Endothelial cell of umbilical vein (primary cell): Measurements from ENCODE around the gene FBXL14. TPM values are rescaled to one million over a fixed set of nuclear protein-coding genes. Genes with fewer than 3 reads are reported as not detected.

Source experiments
- BruUV-seq: library from RNA; stranded (reverse); fragments of 400-500 nt; replicated peaks from 2 replicates; lab custom pipeline; 2021; lab: Mats Ljungman, UMichigan
- CTCF ChIA-PET: fragments of 300-600, 350-600 bp; sonication (Branson Sonifier 250); formaldehyde crosslinking; loops from one replicate; lab custom pipeline; 2021; ENCODE audit warnings: antibody characterized with exemption, inconsistent platforms; lab: Charles Lee
- POLR2A ChIA-PET: fragments of 300-600, 350-600 bp; sonication (Branson Sonifier 250); formaldehyde crosslinking; loops from one replicate; lab custom pipeline; 2021; ENCODE audit warnings: antibody characterized with exemption, inconsistent platforms; lab: Charles Lee
- DNase-seq: peaks from one replicate; pipeline ENCODE4 v3.0.0-alpha.2; 2011; ENCODE audit warnings: low read depth, low spot score
- FAIRE-seq: peaks from 2 replicates; lab custom pipeline; 2011; peaks lifted over from hg19 to GRCh38; lab: Jason Lieb, UNC
- H2AFZ ChIP-seq: 2 replicates; pipeline ENCODE4 v1.6.0; 2012; ENCODE audit warnings: low read depth, low read length, control low read depth, inconsistent platforms
- H3K27ac ChIP-seq: 2 replicates; pipeline ENCODE4 v1.5.1; 2011; ENCODE audit warnings: low read depth, mild to moderate bottlenecking, control low read depth, low read length, moderate library complexity; ENCODE audit not compliant: insufficient read depth
- H3K27me3 ChIP-seq, 2 experiments: 2 replicates each; pipeline versions ENCODE4 v1.6.0 to v1.6.1; 2011; ENCODE audit warnings: low read length in 2 of 2, mixed read lengths in 1 of 2; ENCODE audit not compliant: control insufficient read depth in 2 of 2, insufficient read depth in 2 of 2
- H3K36me3 ChIP-seq, 2 experiments: 2 replicates in 1 of 2; 3 replicates in 1 of 2; pipeline ENCODE4 v1.5.1; 2011; ENCODE audit warnings: low read length in 2 of 2, mild to moderate bottlenecking in 1 of 2, moderate library complexity in 1 of 2; ENCODE audit not compliant: control insufficient read depth in 2 of 2, insufficient read depth in 2 of 2; ENCODE audit errors: extremely low read depth in 1 of 2
- H3K4me1 ChIP-seq: 3 replicates; pipeline ENCODE4 v1.5.1; 2011; ENCODE audit warnings: mild to moderate bottlenecking, low read length; ENCODE audit not compliant: control insufficient read depth, insufficient read depth; ENCODE audit errors: extremely low read depth
- H3K4me2 ChIP-seq: 2 replicates; pipeline ENCODE4 v1.6.1; 2011; ENCODE audit warnings: low read length, control low read depth, mixed read lengths; ENCODE audit not compliant: insufficient read depth
- H3K4me3 ChIP-seq, 3 experiments: fragments of 200-600 bp in 1 of 3; sonication (generic), shearing (Covaris generic) in 1 of 3; replicated peaks in 1 of 3; 2 replicates each; pipeline ENCODE4 v1.5.1; 2011 to 2016; ENCODE audit warnings: control low read depth in 3 of 3, low read length in 3 of 3, mild to moderate bottlenecking in 2 of 3, inconsistent platforms in 1 of 3, low read depth in 1 of 3, moderate library complexity in 1 of 3; ENCODE audit not compliant: insufficient read depth in 1 of 3
- H3K79me2 ChIP-seq: 2 replicates; pipeline ENCODE4 v1.6.0; 2012; ENCODE audit warnings: low read length, inconsistent platforms; ENCODE audit not compliant: control insufficient read depth, insufficient read depth
- H3K9ac ChIP-seq: replicated peaks from 2 replicates; pipeline ENCODE3; 2011; ENCODE audit warnings: low read length, control low read depth; ENCODE audit not compliant: insufficient read depth; ENCODE audit errors: extremely low read depth
- H3K9me1 ChIP-seq: replicated peaks from 3 replicates; pipeline ENCODE4 v1.6.0; 2011; ENCODE audit warnings: mild to moderate bottlenecking, low read length; ENCODE audit not compliant: control insufficient read depth, insufficient read depth; ENCODE audit errors: extremely low read depth
- H3K9me3 ChIP-seq: replicated peaks from 2 replicates; pipeline ENCODE4 v1.5.1; 2012; ENCODE audit warnings: low read length, inconsistent platforms; ENCODE audit not compliant: control insufficient read depth, insufficient read depth
- H4K20me1 ChIP-seq: replicated peaks from 2 replicates; pipeline ENCODE3; 2011; ENCODE audit warnings: mild to moderate bottlenecking, low read length; ENCODE audit not compliant: control insufficient read depth, insufficient read depth; ENCODE audit errors: extremely low read depth
- EZH2 ChIP-seq: IDR thresholded peaks from 2 replicates; pipeline ENCODE4 v1.6.1; 2012; ENCODE audit warnings: borderline replicate concordance, low read depth, mild to moderate bottlenecking, moderate library complexity, low read length, inconsistent platforms; ENCODE audit not compliant: severe bottlenecking
- FOS ChIP-seq: IDR thresholded peaks from 2 replicates; pipeline ENCODE4 v1.6.1; 2011; ENCODE audit warnings: mild to moderate bottlenecking, low read length, moderate library complexity, borderline replicate concordance; ENCODE audit not compliant: insufficient read depth
- GATA2 ChIP-seq: IDR thresholded peaks from 2 replicates; pipeline ENCODE4 v1.7.0; 2011; ENCODE audit warnings: low read depth, mild to moderate bottlenecking, moderate library complexity, mixed read lengths, low read length; ENCODE audit not compliant: insufficient read length, insufficient read depth
- JUN ChIP-seq: IDR thresholded peaks from 2 replicates; pipeline ENCODE4 v1.6.1; 2011; ENCODE audit warnings: borderline replicate concordance, low read depth; ENCODE audit not compliant: insufficient read length, insufficient read depth
- MYC ChIP-seq: IDR thresholded peaks from one replicate; pipeline ENCODE4 v1.6.1; 2011; ENCODE audit warnings: mild to moderate bottlenecking, low read depth, low read length
- POLR2A ChIP-seq: IDR thresholded peaks from 2 replicates; pipeline ENCODE4 v1.6.1; 2012; ENCODE audit warnings: low read depth, mild to moderate bottlenecking, control low read depth, low read length
- POLR2AphosphoS5 ChIP-seq: IDR thresholded peaks from 2 replicates; pipeline ENCODE4 v1.6.1; 2012; ENCODE audit warnings: low read depth, mild to moderate bottlenecking, control low read depth, low read length, moderate library complexity; ENCODE audit not compliant: insufficient read depth
- dilution Hi-C: fragments of 300-500 bp; cut with MboI; formaldehyde crosslinking; loops from one replicate; pipeline ENCODE4 v1.15.0; 2019; ENCODE audit warnings: low sequenced_read_pairs; ENCODE audit not compliant: extremely low pct_ligation_motif_present
- intact Hi-C: fragments of 100-400 bp; cut with micrococcal nuclease; formaldehyde crosslinking; loops from one replicate; pipeline ENCODE4 v1.10.0; 2022
- polyA plus RNA-seq, 4 experiments: library from polyadenylated mRNA; depleted of rRNA in 3 of 4; stranded (reverse) in 3 of 4; unstranded in 1 of 4; fragments of >200 nt; gene quantifications; 2 replicates each; pipeline versions ENCODE4 v1.2.1 to v1.2.3, GENCODE V29; 2011 to 2012; ENCODE audit warnings: missing spikeins in 1 of 4
- total RNA-seq: library from RNA; stranded (reverse); gene quantifications from 2 replicates; pipeline ENCODE4 v1.2.3, GENCODE V29; 2021
- TF ChIP-seq, protein P1 (sequence below), 2 donors: IDR thresholded peaks; 1 replicate in 1 of 2; 2 replicates in 1 of 2; pipeline ENCODE4 v1.5.1; 2011; ENCODE audit warnings: low read length in 2 of 2, mild to moderate bottlenecking in 2 of 2, moderate library complexity in 2 of 2, control low read depth in 1 of 2, inconsistent platforms in 1 of 2, low read depth in 1 of 2; ENCODE audit not compliant: insufficient read depth in 1 of 2; ENCODE audit errors: extremely low read depth in 1 of 2

The FBXL14 gene
- total and polyA plus RNA-seq, 2 donors (not counting 3 experiments of a cell fraction or from before 2014, with no cell fraction given), result 11.3 to 15.7 TPM

DNA sequence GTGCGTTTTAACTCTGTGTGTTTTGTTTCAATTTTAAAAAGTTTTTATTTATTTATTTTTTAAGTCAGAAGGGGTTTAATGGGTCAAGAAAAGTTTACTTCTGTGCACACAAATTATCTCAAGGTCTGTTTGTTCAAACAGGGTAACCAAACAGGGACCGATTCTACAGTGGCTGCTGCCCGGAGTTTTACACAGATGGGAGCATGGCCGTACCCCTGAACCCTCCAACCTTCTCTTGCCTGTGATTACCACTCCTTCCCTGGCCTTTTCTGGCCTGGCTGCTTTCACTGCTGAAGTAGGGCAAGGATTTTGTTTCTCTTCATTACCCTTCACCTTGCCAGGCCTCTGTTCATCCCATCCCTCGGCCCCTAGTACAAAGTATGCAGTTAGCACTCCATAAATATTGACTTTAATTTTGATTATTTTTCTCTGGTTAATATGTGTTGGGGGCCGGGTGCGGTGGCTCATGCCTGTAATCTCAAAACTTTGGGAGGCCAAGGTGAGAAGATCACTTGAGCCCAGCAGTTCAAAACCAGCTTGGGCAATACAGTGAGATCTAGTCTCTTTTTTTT, 15.8 kb upstream of the FBXL14 start:
- dilution Hi-C loops (no loop called here), intact Hi-C loops (no loop called here)
- Histone ChIP-seq H3K4me3 (no peak overlapping the region), H3K36me3 (no peaks in the 10 kb centered on the region), H3K9me1 (no peaks in the 10 kb centered on the region), H3K4me1 (peaks cover 9% of the 10 kb centered on the region), H3K9ac (no peak overlapping the region), H4K20me1 (no peaks in the 10 kb centered on the region), H3K27ac (no peak overlapping the region), H2AFZ (no peak overlapping the region), H3K9me3 (no peaks in the 10 kb centered on the region), H3K27me3 (peaks cover 0 to 4% of the 10 kb centered on the region in 2 experiments), H3K79me2 (no peaks in the 10 kb centered on the region), H3K4me2 (no peak overlapping the region)
- no peak for TF ChIP-seq MYC
- no peak for TF ChIP-seq GATA2
- no peak for TF ChIP-seq FOS
- TF ChIP-seq POLR2A, result no peak
- TF ChIP-seq EZH2, result no peak
- ChIA-PET POLR2A (no interaction called here), CTCF (no interaction called here)
- BruUV-seq, result no TSS peak
- FAIRE-seq (no peak), DNase-seq (no peak)

GRCh38 chr12:1608713-1609119, 14.3 kb upstream of the FBXL14 start:
- Histone ChIP-seq H3K79me2 (no peaks in the 10 kb centered on the region), H3K4me3 (no peak overlapping the region), H3K36me3 (no peaks in the 10 kb centered on the region), H4K20me1 (no peaks in the 10 kb centered on the region), H3K4me1 (peaks cover 9% of the 10 kb centered on the region), H2AFZ (no peak overlapping the region), H3K9me3 (no peaks in the 10 kb centered on the region), H3K9me1 (no peaks in the 10 kb centered on the region), H3K9ac (no peak overlapping the region), H3K27me3 (peaks cover 0 to 4% of the 10 kb centered on the region in 2 experiments), H3K27ac (no peak overlapping the region), H3K4me2 (no peak overlapping the region)
- ChIA-PET POLR2A (no interaction called here), CTCF (interaction anchor here (1.5 kb wide), 1 partner anchor 26 kb away, joined by 5 read pairs; no protein-coding TSS in a partner anchor)
- no peak for FAIRE-seq
- no TSS peak for BruUV-seq
- DNase-seq, result no peak
- dilution Hi-C loops (no loop called here), intact Hi-C loops (no loop called here)
- TF ChIP-seq MYC, result no peak
- TF ChIP-seq, protein P1, sequence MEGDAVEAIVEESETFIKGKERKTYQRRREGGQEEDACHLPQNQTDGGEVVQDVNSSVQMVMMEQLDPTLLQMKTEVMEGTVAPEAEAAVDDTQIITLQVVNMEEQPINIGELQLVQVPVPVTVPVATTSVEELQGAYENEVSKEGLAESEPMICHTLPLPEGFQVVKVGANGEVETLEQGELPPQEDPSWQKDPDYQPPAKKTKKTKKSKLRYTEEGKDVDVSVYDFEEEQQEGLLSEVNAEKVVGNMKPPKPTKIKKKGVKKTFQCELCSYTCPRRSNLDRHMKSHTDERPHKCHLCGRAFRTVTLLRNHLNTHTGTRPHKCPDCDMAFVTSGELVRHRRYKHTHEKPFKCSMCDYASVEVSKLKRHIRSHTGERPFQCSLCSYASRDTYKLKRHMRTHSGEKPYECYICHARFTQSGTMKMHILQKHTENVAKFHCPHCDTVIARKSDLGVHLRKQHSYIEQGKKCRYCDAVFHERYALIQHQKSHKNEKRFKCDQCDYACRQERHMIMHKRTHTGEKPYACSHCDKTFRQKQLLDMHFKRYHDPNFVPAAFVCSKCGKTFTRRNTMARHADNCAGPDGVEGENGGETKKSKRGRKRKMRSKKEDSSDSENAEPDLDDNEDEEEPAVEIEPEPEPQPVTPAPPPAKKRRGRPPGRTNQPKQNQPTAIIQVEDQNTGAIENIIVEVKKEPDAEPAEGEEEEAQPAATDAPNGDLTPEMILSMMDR (IDR thresholded peaks at IDR 0.05; ENCODE audit: extremely low read depth in 1 of 2, insufficient read depth in 1 of 2, low read depth in 1 of 2, low read length in 2 of 2), result no peak
- no peak for TF ChIP-seq JUN
- no peak for TF ChIP-seq POLR2AphosphoS5
- no peak for TF ChIP-seq GATA2
- no peak for TF ChIP-seq POLR2A
